Activated T-cell treated with anti-CD3 and anti-CD28 coated beads, Interleukin-2, amount 50 U/mL, for 48 hours (primary cell): ENCODE data around the gene TRPC4AP.

Experiments
- DNase-seq, 2 experiments: peaks; one replicate each; pipeline ENCODE4 v3.0.0-alpha.2; 2020

The TRPC4AP gene

DNA sequence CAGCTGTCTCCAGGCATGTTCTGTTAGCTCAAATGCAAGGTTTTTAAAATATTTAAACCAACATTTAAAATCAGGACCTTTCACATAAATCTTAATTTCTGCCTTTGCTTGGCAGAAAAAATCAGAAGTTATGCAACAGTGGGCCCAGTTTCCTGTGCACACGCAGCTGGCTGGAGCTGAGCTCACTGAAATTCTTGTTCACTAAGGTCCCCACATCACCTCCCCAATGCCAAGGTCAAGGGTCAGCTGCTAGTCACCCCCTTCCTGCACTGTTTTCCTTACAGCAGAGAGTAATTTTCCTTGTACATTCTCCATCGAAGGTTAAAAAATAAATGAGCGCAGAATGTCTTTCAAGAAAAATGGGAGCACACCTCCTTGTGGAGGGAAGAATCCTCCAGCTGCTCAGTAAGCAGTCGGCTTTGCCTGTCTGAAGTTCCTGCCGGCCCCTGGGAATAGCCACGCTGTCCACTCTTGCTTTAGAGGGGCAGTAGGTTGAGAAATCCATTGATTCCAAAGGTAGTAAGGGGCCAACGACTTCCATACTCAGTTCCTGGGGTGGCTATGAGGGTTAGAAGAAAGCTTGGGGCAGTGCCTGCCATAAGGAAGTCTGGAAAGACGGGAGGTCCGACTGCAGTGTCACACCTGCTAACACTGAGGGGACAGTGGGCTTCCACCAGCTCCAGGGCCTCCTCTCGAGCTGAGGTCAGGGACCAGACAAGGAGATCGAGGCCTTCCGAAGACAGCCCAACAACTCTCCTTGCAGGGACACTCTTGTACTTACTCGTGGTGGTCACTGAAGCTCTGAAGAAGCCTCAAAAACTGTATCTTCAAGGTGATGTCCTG is 80.2 kb downstream of the TRPC4AP start:
- DNase-seq, result peak in 1 of 2 experiments; percentile 11

DNA sequence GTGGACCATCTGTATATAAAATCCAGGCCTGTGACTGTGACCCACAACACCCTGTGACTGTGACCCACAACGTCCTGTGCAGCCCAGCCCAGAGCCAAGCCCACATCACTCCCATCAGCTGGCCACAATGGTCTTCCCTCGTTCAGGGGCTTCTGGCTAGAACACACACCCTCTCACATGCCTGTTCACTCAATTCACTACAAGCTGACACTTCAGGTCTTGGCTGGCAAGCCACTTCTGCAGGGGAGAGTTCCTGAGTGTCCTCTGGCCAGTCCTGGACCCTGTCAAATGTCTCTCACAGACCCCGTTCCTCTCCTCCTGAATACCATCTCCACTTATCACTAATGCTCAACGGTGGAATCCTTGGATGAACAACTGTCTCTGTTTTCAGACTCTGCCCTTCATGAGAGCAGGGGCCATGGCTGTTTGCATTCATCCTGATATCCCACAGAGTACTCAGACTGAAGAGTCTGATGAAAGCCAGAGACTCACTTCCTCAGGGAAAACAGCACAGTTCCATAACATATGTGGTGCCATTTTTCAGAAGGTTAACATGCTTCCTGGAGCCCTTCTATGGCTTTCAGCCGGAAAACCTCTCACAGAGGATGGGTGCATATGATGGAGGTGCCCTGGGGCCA is 80.9 kb downstream of the TRPC4AP start:
- peak in 1 of 2 experiments; percentile 15 for DNase-seq

DNA sequence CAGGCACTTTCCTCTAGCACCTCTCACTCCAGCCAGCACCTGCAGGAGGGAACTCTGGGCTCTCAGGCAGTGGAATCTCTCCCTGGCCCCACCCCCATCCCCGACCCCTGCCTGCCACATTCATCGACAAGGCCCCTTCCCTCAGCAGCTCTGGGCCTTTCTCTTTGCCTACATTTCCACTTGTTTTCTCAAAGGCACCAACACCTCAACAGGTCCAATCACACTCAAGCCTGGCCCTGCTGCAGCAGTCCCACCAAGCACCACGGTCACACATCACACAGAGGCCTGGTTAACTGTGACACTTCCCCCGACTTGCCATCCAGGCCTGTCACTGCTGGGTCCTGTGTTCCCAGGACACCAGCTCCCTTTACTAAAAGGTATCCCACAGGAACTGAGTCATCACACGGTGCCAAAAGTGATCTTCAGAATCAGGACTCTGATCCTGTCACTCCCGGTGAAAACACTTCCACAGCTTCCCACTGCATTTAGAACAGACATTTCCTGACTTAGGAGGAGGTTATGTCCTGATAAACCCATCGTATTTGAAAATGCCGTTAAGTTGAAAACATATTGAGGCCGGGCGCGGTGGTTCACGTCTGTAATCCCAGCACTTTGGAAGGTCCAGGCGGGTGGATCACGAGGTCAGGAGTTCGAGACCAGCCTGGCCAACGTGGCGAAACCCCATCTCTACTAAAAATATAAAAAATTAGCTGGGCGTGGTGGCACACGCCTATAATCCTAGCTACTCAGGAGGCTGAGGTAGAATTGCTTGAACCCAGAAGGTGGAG is 82.0 kb downstream of the TRPC4AP start:
- DNase-seq, result peak in 1 of 2 experiments; percentile 7

DNA sequence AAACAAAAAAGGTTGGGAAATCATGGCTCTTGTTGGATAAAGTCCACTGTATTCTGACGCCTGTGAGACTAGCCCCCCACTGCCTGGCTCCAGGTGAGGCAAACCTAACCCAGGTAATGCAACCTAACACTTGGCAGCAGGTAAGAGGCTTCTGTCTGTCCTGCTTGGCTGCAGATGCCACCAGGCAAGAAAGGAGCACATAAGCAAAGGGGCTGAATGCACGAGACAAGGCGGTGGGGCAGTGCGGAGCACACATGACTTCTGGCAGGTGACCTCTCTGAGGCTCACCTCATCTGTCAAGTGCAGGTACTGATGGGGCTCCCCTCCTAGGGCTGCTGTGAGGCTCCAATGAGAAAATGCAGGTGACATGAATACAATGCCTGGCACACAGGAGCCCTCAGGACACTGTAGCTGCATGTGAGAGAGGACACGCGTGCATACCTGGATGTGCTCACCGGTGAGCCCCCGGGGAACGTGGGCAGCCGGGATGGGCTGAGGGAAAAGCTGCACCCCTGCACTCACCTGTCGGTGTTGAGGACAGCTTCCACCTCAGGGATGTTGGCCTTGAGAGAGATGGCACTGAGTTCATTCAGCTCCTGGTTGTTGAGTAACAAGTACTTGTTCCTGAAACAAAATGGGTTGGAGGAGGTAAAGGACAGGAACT is 82.8 kb downstream of the TRPC4AP start:
- DNase-seq, result no peak

DNA sequence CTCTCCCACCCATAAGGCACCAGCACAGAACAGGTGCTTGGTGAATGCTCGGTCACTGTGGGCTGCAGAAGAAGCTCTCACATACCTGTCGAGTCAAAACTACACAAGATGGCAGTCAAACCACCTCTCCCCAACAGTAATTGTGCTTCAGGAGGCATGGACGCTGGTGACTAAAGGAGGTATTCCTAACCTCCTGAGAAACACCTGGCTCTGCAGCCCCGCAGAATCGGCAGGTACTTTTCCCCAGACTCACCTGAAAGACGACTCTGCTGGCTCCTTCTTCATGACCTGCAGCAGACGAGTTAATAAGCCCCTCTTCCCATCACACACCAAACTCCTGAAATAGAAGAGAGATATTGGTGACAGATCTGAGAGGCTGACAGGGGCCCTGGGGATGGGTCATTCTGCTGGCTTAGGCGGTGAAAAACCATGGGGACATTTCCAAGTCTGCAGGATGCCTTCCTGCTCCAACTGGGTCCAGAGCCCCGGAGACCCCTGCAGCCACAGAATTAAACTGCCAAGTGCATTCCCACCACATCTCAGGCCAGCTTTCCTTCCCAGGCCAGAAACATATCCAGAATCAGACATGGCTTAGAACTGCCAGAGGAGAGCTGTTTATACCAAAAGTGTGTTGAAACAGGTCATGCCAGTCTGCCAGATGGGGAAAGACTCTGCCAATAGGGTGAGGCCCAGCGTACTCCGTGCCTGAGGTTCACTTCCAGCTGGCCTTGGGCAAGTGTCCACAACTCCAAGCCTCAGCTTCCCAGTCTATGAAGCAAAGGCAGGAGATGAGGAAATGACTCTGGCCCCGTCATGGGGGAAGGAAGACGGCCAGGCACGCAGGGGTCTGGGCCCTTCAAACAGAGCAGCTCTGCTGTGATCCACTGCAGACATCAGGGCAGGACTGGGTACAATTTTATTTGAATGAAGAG is 83.9 kb downstream of the TRPC4AP start:
- DNase-seq, result no peak

DNA sequence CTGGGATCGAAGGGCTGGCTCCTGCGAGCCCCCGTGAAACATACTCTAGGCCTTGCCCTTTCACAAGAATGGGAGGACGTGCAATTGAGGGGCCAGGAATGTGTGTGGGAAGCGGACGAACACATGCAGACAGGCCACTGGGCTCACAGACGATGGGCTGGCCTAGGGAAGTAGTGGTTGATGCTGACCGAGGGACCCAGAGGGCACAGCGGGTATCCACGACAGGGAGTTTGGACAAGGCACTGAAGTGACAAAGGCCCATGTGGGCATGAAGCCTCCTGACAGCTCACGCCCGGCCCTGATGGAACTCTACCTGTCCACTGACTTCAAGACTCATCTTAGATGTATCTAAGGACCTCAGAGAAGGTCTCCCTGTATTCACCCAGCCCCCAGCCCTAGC is 84.7 kb downstream of the TRPC4AP start:
- no peak for DNase-seq

DNA sequence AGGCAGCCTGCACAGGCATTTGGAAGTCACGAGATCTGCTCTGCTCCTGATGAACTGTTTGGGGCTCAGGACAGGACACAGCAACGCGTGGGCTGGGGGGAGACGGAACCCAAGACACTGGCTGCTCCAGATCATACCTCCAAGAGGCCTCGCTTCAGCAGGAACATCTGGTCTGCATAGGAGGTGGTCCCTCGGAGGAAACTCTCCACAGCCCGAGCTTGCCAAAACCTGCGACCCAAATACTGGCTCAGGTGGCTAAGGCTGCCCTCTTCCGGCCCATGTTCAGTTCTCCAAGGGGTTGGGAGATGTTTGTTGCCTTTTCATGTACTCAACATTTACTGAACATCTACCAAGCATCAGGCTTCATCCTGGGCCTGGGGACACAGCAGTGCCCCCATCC is 85.2 kb downstream of the TRPC4AP start:
- DNase-seq, result no peak

DNA sequence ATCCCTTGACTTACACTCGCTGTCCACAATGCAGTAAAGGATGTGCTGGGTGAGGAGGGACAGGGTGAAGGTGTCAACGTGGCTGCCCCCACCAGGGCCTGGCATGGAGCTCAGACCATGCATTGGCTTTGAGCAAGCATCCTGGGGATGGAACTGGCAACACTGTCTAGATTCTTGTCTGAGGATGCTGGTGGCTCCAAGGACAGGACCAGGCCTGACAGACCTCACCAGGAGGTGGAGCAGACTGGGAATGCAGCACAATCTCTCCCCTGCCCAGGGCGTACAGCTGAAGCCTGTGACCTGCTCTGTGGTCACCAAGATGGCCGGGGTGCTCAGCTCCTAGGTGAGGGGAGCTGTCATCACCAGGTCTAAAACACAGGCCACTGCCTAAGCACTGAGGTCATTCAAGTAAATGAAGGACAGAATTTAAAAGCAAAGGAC is 86.1 kb downstream of the TRPC4AP start:
- no peak for DNase-seq

DNA sequence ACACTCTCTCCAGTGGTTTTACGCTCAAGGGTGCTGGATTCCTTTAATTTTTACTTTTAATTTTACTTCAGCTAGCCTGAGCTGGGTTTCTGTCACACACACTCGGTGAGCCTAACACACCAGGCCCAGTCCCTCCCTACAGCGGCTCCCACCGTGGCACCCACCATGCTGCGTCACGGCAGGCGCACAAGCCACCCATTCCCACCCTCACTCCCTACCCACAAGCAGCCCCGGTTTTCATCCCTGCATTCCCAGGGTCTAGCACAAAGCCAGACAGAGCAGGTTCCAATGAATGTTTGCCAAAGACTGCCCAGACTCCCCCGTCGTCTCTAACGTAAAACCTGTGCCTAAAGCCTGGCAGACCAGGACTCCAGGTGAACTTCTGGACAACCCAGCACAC is 86.6 kb downstream of the TRPC4AP start:
- no peak for DNase-seq

DNA sequence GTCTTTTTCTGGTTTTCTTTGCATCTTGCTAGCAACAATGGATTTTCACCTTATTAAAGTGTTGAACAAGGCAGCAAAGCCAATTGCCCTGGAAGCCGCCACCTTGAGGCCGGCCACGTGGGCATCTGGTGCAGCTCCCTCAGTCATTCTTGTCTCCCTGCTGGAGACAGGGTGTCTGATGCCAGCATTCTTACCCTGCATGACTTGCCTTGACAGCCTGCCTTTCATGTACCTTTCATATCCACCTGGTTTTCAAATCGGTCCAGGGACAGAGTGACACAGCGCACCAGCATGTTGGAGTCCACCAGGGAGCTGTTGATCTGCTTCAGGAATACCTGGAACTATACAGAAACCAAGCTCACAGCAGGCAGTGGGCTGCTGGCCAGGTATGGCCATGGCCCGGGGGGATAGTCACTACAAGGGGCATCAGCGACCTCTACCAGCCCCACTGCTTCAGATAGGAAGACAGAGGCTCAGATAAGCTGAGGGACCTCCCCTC is 87.1 kb downstream of the TRPC4AP start:
- no peak for DNase-seq

DNA sequence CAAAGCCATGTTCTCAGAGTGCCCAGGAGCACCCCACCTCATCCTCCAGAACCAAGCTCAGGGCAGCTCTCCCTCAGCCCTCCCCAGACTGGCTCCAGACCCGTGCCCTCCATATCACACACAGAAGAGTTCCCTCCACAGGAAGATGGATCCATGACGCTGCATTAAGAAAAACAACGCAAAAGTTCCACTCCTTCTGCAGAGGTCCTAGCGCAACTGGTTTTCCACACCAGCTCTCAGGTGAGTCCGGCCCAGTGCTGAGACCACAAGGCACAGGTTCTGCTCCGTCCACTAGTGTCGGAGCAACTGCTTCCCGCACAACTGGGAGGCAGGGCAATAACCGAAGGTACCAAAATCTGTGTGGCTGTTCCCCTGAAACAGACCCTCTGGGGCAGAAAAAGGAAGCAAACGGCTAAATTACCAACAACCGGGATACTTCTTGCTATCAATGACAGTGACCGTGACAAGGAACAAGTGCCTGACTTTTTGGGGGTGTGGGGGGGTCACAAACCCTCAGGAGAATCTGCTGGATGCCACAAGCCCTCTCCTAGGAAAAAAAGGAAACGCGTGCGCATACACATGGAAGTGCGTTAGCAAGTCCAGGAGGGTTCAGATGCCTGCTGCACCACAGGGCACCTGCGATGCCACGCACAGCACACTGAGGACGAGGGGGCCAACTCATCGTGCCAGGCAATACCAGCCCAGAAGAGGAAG is 87.7 kb downstream of the TRPC4AP start:
- no peak for DNase-seq

DNA sequence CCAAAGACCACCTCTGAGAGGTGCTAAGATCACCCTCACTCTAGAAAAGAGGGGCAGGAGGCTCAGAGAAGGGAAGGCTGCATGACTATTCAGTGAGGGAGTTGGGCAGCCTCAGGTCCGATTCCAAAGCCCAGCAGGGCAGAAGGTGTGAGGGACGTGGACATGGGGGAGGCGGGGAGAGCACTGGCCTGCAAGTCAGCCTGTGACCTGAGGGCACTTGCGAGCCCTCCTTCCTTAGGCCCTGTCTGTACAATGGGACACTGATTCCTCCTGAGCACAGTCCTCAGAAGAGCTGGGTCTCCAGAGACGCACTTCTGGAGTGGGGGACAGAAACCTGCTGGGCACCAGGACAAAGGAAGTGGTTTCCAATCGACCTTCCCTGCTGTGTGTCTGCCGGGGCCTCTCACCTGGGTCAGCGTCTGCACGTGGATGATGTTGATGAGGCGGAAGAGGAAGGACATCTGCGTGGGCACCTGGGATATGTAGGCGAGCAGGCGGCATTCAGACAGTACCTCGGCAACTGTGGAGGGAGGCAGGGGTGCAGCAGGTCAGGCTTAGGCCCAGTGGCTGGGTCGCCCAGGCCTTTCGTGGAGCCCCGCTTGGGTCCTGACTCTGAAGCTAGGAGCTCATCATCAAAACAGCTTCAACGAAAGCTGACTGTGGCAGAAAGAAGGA is 88.4 kb downstream of the TRPC4AP start:
- no peak for DNase-seq

DNA sequence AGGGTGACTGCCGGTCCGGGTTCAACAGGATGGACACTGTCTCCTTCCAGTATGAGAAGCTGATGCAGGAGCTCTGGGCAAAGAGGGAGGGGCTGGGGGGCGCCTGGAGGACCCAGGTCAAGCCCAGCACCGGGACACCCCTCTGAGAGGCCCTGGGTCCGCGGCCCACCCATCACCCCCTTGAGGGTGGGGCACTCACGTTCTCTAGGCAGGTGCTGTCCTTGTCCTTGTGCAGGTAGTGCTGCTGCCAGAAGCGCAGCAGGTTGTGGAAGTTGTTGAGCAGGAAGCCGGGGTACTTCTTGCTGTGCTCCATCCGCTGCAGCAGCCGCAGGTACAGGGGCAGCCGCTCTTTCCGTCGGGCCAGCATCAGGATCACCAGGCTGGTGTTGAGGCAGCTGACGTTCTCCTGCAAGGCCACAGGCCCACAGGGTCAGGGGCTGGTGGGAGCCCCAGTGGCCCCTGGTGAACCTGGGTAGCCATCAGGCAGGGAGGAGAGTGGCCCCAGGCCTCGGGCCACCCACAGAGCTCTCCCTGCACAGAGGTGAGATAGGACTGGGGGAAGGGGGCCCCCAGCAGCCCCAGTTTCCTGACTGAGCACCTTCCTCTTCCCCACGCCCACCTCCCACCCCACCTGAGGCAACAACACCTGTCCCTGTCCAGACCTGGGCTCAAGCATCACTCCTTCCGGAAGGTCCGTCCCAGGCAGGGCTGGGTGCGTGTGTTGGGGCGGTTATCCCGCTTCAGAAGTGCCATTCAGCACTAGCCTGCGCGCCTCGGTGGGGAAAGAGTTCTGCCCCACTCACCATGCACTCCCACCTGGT is 89.2 kb downstream of the TRPC4AP start:
- DNase-seq, result no peak

DNA sequence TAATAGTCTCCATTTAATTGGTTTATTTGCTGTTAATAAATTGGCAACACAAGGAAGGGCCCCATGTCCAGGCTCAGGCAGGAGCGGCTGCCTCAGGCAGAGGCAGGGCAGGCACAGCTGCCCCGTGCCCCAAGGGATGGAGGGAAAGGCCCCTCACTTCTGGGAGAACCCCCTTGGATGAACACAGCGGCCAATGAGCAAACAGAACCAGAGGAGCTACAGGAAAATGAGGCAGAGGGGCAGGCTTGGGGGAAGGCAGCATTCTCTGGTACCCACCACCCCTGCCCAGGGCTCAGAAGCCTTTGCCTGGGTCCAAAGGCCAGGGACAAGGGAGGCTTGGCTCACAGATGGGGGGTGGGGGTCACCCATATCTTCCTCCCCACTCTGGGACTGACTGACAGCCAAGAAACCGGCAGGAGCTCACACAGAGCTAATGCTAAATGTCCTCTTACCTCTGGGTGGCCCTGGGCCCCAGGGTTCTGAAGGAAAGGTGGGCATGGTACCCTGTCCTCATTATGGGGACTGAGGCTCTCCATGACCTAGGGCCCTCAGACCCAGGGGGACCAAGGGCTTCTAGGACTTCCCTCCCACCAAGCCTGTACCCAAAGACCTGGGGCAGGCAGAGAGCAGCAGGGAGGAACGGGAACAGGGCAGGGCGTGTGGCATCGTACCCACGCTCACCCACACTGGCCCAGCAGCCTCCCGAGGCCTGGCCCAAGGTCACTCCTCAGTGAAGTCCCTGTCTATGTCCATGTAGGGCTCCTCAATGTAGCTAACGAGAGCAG is 90.0 kb downstream of the TRPC4AP start:
- no peak for DNase-seq

DNA sequence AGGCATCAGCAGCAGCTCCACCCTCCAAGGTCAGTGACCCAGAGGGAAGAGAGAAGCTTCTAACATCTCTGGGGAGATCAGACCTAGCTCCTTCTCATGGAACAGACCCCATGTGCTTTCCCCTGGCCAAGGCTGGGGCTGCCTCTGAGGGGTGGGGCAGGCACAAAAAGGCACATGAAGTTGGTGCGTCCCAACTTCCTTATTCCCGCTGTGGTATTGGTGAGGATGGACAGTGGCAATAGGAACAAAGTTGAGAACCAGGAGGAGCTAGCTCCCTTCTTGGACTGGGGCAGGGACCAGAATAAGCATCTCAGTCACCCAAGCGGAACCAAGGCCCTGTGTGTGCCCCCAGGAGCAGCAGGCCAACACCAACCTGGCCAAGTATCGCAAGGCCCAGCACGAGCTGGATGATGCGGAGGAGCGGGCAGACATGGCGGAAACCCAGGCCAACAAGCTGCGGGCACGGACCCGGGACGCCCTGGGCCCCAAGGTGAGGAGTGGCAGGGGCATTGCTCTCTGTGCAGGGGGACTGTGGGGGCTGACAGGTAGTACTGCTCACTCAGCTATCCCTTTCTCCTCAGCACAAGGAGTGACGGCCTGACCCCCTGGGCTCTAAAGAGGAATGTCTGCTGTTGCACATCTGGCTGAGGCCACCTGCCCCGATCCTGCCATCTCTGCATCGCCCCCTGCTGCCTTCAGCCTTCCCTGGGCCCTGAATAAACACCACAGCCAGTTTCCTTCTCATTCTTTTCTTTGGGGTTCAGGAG is 90.8 kb downstream of the TRPC4AP start:
- no peak for DNase-seq

DNA sequence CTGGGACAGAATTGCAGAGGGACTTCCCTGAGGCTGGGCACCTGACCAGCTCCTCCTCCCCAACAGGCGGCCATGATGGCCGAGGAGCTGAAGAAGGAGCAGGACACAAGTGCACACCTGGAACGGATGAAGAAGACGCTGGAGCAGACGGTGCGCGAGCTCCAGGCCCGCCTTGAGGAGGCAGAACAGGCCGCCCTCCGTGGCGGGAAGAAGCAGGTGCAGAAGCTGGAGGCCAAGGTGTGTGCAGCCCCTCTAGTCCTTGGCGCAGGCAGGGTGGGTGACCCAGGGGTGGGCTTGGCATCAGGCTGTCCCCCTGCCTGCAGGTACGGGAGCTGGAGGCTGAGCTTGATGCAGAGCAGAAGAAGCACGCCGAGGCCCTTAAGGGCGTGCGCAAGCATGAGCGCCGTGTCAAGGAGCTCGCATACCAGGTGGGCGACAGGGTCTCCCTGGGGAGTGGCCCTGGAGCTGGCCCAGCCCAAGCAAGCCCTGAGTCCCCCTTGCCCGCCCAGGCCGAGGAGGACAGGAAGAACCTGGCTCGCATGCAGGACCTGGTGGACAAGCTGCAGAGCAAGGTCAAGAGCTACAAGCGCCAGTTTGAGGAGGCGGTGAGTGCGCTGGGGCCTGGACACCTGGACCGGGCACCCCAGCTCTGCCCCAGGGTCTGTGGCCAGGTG is 91.5 kb downstream of the TRPC4AP start:
- DNase-seq, result no peak

DNA sequence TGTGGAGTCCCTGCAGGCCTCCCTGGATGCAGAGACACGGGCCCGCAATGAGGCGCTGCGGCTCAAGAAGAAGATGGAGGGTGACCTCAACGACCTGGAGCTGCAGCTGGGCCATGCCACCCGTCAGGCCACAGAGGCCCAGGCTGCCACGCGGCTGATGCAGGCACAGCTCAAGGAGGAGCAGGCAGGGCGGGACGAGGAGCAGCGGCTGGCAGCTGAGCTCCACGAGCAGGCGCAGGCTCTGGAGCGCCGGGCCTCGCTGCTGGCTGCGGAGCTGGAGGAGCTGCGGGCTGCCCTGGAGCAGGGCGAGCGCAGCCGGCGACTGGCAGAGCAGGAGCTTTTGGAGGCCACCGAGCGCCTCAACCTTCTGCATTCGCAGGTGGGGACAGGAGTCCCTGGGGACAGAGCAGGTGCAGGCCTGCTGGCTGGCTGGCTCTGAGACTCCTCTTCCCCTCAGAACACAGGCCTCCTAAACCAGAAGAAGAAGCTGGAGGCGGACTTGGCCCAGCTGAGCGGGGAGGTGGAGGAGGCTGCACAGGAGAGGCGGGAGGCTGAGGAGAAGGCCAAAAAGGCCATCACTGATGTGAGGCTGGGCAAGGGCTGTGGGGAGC is 92.2 kb downstream of the TRPC4AP start:
- no peak for DNase-seq
